Measurements from ENCODE around the gene PRKG1.

PRKG1 gene

DNA sequence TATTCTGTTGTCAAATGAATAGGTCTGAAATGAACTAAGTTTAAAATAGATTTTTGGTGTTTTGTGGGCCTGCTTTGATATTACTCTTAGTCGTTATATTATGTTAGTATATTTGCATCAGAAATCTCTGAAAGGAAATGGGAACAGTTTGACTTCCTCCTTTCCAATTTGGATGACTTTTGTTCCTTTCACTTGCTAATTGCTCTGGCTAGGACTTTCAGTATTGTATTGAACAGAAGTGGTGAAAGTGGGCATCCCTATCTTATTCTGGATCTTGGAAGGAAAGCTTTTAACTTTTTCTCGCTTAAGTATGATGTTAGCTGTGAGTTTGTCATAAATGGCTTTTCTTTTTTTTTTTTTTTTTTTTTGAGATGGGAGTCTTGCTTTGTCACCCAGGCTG lies 966.2 kb downstream of the PRKG1 start:
- Histone ChIP-seq H3K27ac (ENCODE audit: insufficient read depth in 1 of 2, low read depth in 1 of 2, low read length in 2 of 2, poor library complexity in 1 of 2, severe bottlenecking in 2 of 2) (no peak overlapping the region), H3K9me3 (ENCODE audit: control extremely low read depth in 1 of 5, control insufficient read depth in 4 of 5, insufficient read depth in 2 of 5, low read depth in 1 of 5, low read length in 4 of 5) (no peaks in the 10 kb centered on the region), H3K4me1 (ENCODE audit: control extremely low read depth in 1 of 4, control insufficient read depth in 4 of 4, insufficient read depth in 4 of 4, low read length in 3 of 4) (no peaks in the 10 kb centered on the region), H3K27me3 (replicated peaks in 2 of 5; ENCODE audit: control insufficient read depth in 4 of 5, insufficient read depth in 5 of 5, low read length in 4 of 5) (no peaks in the 10 kb centered on the region), H3K4me3 (ENCODE audit: control insufficient read depth in 1 of 7, extremely low read depth in 1 of 7, insufficient read depth in 4 of 7, low read depth in 2 of 7, low read length in 6 of 7) (no peak overlapping the region), H3K36me3 (ENCODE audit: control insufficient read depth in 4 of 4, insufficient read depth in 4 of 4, low read length in 3 of 4) (no peaks in the 10 kb centered on the region)
- DNase-seq = no peak
- POLR2A ChIA-PET = no interaction called here
- WGBS (ENCODE audit: insufficient coverage) = 80% methylated on average over 1 of the region's 2 CpGs
- CTCF ChIA-PET = no interaction called here

DNA sequence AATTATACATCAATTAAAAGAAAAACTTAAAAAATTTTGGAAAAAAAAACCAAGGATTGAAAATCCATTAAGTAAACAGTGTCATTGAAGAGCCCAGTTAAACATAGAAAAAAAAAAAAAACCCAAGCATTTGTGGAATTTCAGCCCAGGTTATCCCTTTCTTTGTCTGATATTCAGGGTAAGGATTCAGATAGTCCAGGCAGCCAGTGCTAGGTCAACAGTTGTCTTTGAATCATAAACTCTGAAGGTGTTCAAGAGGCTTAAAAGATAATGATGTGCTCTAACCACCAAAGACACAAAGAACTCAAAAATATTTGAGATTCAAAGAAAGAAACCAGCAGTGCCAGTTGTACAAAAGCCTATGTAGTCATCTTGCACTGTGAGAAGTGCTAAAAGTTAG lies 969.5 kb downstream of the PRKG1 start:
- ChIA-PET CTCF (no interaction called here), POLR2A (no interaction called here)
- Histone ChIP-seq H3K36me3 (ENCODE audit: control insufficient read depth in 4 of 4, insufficient read depth in 4 of 4, low read length in 3 of 4) (no peaks in the 10 kb centered on the region), H3K27ac (ENCODE audit: insufficient read depth in 1 of 2, low read depth in 1 of 2, low read length in 2 of 2, poor library complexity in 1 of 2, severe bottlenecking in 2 of 2) (no peak overlapping the region), H3K4me3 (ENCODE audit: control insufficient read depth in 1 of 7, extremely low read depth in 1 of 7, insufficient read depth in 4 of 7, low read depth in 2 of 7, low read length in 6 of 7) (no peak overlapping the region), H3K9me3 (ENCODE audit: control extremely low read depth in 1 of 5, control insufficient read depth in 4 of 5, insufficient read depth in 2 of 5, low read depth in 1 of 5, low read length in 4 of 5) (no peaks in the 10 kb centered on the region), H3K27me3 (replicated peaks in 2 of 5; ENCODE audit: control insufficient read depth in 4 of 5, insufficient read depth in 5 of 5, low read length in 4 of 5) (no peaks in the 10 kb centered on the region), H3K4me1 (ENCODE audit: control extremely low read depth in 1 of 4, control insufficient read depth in 4 of 4, insufficient read depth in 4 of 4, low read length in 3 of 4) (no peaks in the 10 kb centered on the region)
- DNase-seq = no peak

DNA sequence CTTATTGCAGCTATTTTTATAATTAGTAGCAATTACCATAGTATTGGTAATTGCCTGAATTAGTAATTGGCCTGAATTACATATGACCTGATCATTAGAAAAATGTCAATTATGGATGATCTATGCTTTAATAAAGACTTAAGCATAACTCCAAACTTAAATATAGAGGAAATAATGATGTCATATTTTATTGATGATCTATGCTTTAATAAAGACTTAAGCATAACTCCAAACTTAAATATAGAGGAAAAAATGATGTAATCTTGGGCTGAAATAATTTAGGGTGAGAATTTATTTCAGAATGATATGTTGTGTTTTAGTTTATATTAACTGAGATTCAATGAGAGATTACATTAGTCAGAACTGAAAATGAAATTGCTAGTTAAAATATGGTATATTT lies 973.8 kb downstream of the PRKG1 start:
- POLR2A ChIA-PET = no interaction called here
- H3K9me3 ChIP-seq (ENCODE audit: control extremely low read depth in 1 of 5, control insufficient read depth in 4 of 5, insufficient read depth in 2 of 5, low read depth in 1 of 5, low read length in 4 of 5) = no peaks in the 10 kb centered on the region
- no peak for DNase-seq
- CTCF ChIA-PET = no interaction called here
- no peak overlapping the region for H3K4me3 ChIP-seq (ENCODE audit: control insufficient read depth in 1 of 7, extremely low read depth in 1 of 7, insufficient read depth in 4 of 7, low read depth in 2 of 7, low read length in 6 of 7)
- H3K27ac ChIP-seq (ENCODE audit: insufficient read depth in 1 of 2, low read depth in 1 of 2, low read length in 2 of 2, poor library complexity in 1 of 2, severe bottlenecking in 2 of 2) = no peak overlapping the region
- no peaks in the 10 kb centered on the region for H3K36me3 ChIP-seq (ENCODE audit: control insufficient read depth in 4 of 4, insufficient read depth in 4 of 4, low read length in 3 of 4)
- H3K4me1 ChIP-seq (ENCODE audit: control extremely low read depth in 1 of 4, control insufficient read depth in 4 of 4, insufficient read depth in 4 of 4, low read length in 3 of 4) = no peaks in the 10 kb centered on the region
- H3K27me3 ChIP-seq (replicated peaks in 2 of 5; ENCODE audit: control insufficient read depth in 4 of 5, insufficient read depth in 5 of 5, low read length in 4 of 5) = no peaks in the 10 kb centered on the region

DNA sequence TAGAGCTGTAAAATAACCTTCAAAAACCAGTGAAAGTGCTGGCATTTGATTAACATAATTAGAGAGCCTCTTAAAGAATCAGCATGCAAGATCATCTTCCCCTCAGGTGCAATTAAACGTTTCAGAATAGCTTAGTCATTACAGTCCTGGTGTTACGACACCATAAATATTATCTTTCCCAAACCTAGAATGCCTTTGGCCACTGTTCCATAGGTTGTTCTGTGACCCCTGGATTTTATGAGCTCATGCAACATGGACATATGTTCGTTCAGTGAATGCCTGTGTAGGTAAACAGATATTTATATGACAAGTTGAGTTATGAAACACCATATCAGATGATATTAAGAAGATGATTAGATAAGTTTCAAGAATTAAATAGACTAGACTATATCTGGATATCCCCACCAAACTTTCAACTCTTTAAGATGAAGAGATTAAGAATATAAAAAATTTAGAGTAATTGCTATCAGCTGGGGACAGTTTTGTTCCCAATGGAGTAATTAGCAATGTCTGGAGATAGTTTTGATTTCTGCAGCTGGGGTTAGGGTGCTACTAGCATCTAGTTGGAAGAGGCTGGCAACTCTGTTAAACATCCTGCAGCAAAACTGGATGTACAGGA lies 976.3 kb downstream of the PRKG1 start:
- no peak for DNase-seq
- H3K36me3 ChIP-seq (ENCODE audit: control insufficient read depth in 4 of 4, insufficient read depth in 4 of 4, low read length in 3 of 4) = no peaks in the 10 kb centered on the region
- no peaks in the 10 kb centered on the region for H3K4me1 ChIP-seq (ENCODE audit: control extremely low read depth in 1 of 4, control insufficient read depth in 4 of 4, insufficient read depth in 4 of 4, low read length in 3 of 4)
- no peak overlapping the region for H3K27ac ChIP-seq (ENCODE audit: insufficient read depth in 1 of 2, low read depth in 1 of 2, low read length in 2 of 2, poor library complexity in 1 of 2, severe bottlenecking in 2 of 2)
- CTCF ChIA-PET = interaction anchor here (0.9 kb wide), 1 partner anchor 163 kb away, joined by 3 read pairs; no protein-coding TSS in a partner anchor
- no peak overlapping the region for H3K4me3 ChIP-seq (ENCODE audit: control insufficient read depth in 1 of 7, extremely low read depth in 1 of 7, insufficient read depth in 4 of 7, low read depth in 2 of 7, low read length in 6 of 7)
- no peaks in the 10 kb centered on the region for H3K9me3 ChIP-seq (ENCODE audit: control extremely low read depth in 1 of 5, control insufficient read depth in 4 of 5, insufficient read depth in 2 of 5, low read depth in 1 of 5, low read length in 4 of 5)
- POLR2A ChIA-PET = no interaction called here
- no peaks in the 10 kb centered on the region for H3K27me3 ChIP-seq (replicated peaks in 2 of 5; ENCODE audit: control insufficient read depth in 4 of 5, insufficient read depth in 5 of 5, low read length in 4 of 5)
- 93% methylated on average over 2 of the region's 3 CpGs for WGBS (ENCODE audit: insufficient coverage)

DNA sequence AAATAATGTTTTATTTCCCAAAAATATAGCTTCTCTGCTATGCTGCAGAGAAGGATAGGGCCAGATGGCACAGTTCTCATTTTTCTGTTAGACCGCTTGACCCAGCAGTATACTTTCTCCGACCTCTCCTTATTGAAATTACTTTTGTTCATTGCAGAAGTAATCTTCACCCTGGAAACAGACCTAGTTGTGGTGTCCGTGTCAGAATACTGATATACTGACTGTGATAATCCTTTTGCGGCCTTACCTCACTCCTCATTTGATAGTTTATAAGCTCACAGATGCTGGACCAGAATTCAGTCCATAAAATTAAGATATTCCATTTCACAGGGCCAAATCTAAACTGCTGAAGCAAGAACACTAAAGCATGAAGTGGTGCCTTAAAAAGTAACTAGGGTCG lies 979.2 kb downstream of the PRKG1 start:
- H3K36me3 ChIP-seq (ENCODE audit: control insufficient read depth in 4 of 4, insufficient read depth in 4 of 4, low read length in 3 of 4) = no peaks in the 10 kb centered on the region
- no peak overlapping the region for H3K4me3 ChIP-seq (ENCODE audit: control insufficient read depth in 1 of 7, extremely low read depth in 1 of 7, insufficient read depth in 4 of 7, low read depth in 2 of 7, low read length in 6 of 7)
- 97% methylated on average over 4 of the region's 5 CpGs for WGBS (ENCODE audit: insufficient coverage)
- H3K4me1 ChIP-seq (ENCODE audit: control extremely low read depth in 1 of 4, control insufficient read depth in 4 of 4, insufficient read depth in 4 of 4, low read length in 3 of 4) = no peaks in the 10 kb centered on the region
- POLR2A ChIA-PET = no interaction called here
- H3K27me3 ChIP-seq (replicated peaks in 2 of 5; ENCODE audit: control insufficient read depth in 4 of 5, insufficient read depth in 5 of 5, low read length in 4 of 5) = no peaks in the 10 kb centered on the region
- CTCF ChIA-PET = no interaction called here
- DNase-seq = no peak
- H3K9me3 ChIP-seq (ENCODE audit: control extremely low read depth in 1 of 5, control insufficient read depth in 4 of 5, insufficient read depth in 2 of 5, low read depth in 1 of 5, low read length in 4 of 5) = no peaks in the 10 kb centered on the region
- H3K27ac ChIP-seq (ENCODE audit: insufficient read depth in 1 of 2, low read depth in 1 of 2, low read length in 2 of 2, poor library complexity in 1 of 2, severe bottlenecking in 2 of 2) = no peak overlapping the region

DNA sequence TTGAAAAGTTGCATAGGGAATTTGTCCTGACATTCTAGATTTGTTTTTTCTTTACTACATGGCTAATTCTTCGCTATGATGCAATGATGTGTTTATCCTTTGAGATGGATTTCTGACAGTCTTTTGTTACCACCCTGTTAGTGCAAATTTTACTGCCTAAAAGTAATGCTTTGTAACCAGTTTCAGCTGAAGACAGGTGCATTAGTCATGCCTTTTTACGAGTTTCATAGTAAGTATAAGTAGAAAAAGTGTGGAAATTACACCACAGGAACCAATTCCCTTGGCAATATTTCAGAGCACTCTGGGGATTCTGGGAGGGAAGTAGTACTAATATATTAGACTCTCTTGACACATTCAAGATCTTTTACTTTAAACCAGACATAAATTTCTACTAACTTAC lies 982.0 kb downstream of the PRKG1 start:
- Histone ChIP-seq H3K27me3 (replicated peaks in 2 of 5; ENCODE audit: control insufficient read depth in 4 of 5, insufficient read depth in 5 of 5, low read length in 4 of 5) (no peaks in the 10 kb centered on the region), H3K27ac (ENCODE audit: insufficient read depth in 1 of 2, low read depth in 1 of 2, low read length in 2 of 2, poor library complexity in 1 of 2, severe bottlenecking in 2 of 2) (no peak overlapping the region), H3K9me3 (ENCODE audit: control extremely low read depth in 1 of 5, control insufficient read depth in 4 of 5, insufficient read depth in 2 of 5, low read depth in 1 of 5, low read length in 4 of 5) (no peaks in the 10 kb centered on the region), H3K4me3 (ENCODE audit: control insufficient read depth in 1 of 7, extremely low read depth in 1 of 7, insufficient read depth in 4 of 7, low read depth in 2 of 7, low read length in 6 of 7) (no peak overlapping the region), H3K36me3 (ENCODE audit: control insufficient read depth in 4 of 4, insufficient read depth in 4 of 4, low read length in 3 of 4) (no peaks in the 10 kb centered on the region), H3K4me1 (ENCODE audit: control extremely low read depth in 1 of 4, control insufficient read depth in 4 of 4, insufficient read depth in 4 of 4, low read length in 3 of 4) (no peaks in the 10 kb centered on the region)
- WGBS (ENCODE audit: insufficient coverage) = 100% methylated on average over 1 of the region's 2 CpGs
- POLR2A ChIA-PET = no interaction called here
- DNase-seq = no peak
- CTCF ChIA-PET = no interaction called here

DNA sequence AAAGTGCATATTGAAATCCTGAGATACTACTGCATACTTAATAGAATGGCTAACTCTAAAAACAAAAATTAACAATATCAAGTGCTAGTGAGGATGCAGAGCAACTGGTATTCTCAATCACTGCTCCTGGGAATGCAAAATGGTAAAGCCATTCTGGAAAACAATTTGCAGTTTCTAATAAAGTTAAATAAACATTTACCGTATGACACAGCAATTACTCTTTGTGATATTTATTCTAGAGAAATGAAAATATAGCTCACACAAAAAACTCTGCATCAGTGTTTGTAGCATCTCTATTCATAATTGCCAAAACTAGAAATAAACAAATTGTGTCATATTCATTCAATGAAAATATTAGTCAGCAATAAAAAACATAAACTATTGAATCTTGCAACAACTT lies 984.8 kb downstream of the PRKG1 start:
- Histone ChIP-seq H3K27me3 (replicated peaks in 2 of 5; ENCODE audit: control insufficient read depth in 4 of 5, insufficient read depth in 5 of 5, low read length in 4 of 5) (no peaks in the 10 kb centered on the region), H3K36me3 (ENCODE audit: control insufficient read depth in 4 of 4, insufficient read depth in 4 of 4, low read length in 3 of 4) (no peaks in the 10 kb centered on the region), H3K27ac (ENCODE audit: insufficient read depth in 1 of 2, low read depth in 1 of 2, low read length in 2 of 2, poor library complexity in 1 of 2, severe bottlenecking in 2 of 2) (no peak overlapping the region), H3K4me1 (ENCODE audit: control extremely low read depth in 1 of 4, control insufficient read depth in 4 of 4, insufficient read depth in 4 of 4, low read length in 3 of 4) (no peaks in the 10 kb centered on the region), H3K9me3 (ENCODE audit: control extremely low read depth in 1 of 5, control insufficient read depth in 4 of 5, insufficient read depth in 2 of 5, low read depth in 1 of 5, low read length in 4 of 5) (no peaks in the 10 kb centered on the region), H3K4me3 (ENCODE audit: control insufficient read depth in 1 of 7, extremely low read depth in 1 of 7, insufficient read depth in 4 of 7, low read depth in 2 of 7, low read length in 6 of 7) (no peak overlapping the region)
- WGBS (ENCODE audit: insufficient coverage) = no CpG with 5 or more reads among the region's 1 CpG
- CTCF ChIA-PET = no interaction called here
- POLR2A ChIA-PET = no interaction called here
- DNase-seq = no peak

Measured in common myeloid progenitor, CD34-positive (primary cell).